ENCODE measurements around the gene OR2L13.

- TF ChIP-seq ZNF274 (IDR thresholded peaks at IDR 0.05; ENCODE audit: low read depth, low read length) (no peak), YY1 (IDR thresholded peaks at IDR 0.05; ENCODE audit: insufficient read depth, insufficient read length) (no peak), SUZ12 (IDR thresholded peaks at IDR 0.05; ENCODE audit: extremely low read depth, insufficient read depth, insufficient read length) (no peak)
These were observed 45.9 kb downstream of the OR2L13 start for GRCh38 chr1:248140846-248141245.

All from NT2/D1 (cell line).